GM18517 (cell line): ENCODE results near the gene ABCC1.
"Not testable (repeated sequence)": the region's sequence is repeated elsewhere in the genome, so short reads cannot be mapped to it uniquely, and the experiment has no call there.

Experiments
- ATAC-seq: cut with Tn5 transposase; IDR thresholded peaks from one replicate; pipeline ENCODE4 v1.9.1; 2021; ENCODE audit warnings: mild to moderate bottlenecking, moderate library complexity; ENCODE audit not compliant: unreplicated experiment

Gene ABCC1

GRCh38 chr16:15949210-15950160, at the start of gene ABCC1:
Gene ABCC1 (plus strand): TSS chr16:15949616. CDS start chr16:15949752, 136 bp downstream.
- ATAC-seq = no peak

- ATAC-seq = no peak
These were observed 49.1 kb upstream of the ABCC1 start for GRCh38 chr16:15900357-15900756.

- no peak for ATAC-seq
These were observed 48.4 kb upstream of the ABCC1 start for GRCh38 chr16:15900901-15901500.

- ATAC-seq = no peak
These were observed 45.5 kb upstream of the ABCC1 start for GRCh38 chr16:15903960-15904359.

- ATAC-seq = no peak
These were observed 43.0 kb upstream of the ABCC1 start for GRCh38 chr16:15906439-15906838.

GRCh38 chr16:15907863-15908478, 41.4 kb upstream of the ABCC1 start:
- peak; percentile 99 for ATAC-seq

- ATAC-seq = no peak
These were observed 38.2 kb upstream of the ABCC1 start for GRCh38 chr16:15911198-15911597.

- no peak for ATAC-seq
These were observed 36.2 kb upstream of the ABCC1 start for GRCh38 chr16:15913046-15913698.

- ATAC-seq = no peak
These were observed 33.8 kb upstream of the ABCC1 start for GRCh38 chr16:15915555-15916081.

- no peak for ATAC-seq
These were observed 33.1 kb upstream of the ABCC1 start for GRCh38 chr16:15916323-15916722.

GRCh38 chr16:15918314-15918713, 31.1 kb upstream of the ABCC1 start:
- not testable (repeated sequence) for ATAC-seq

GRCh38 chr16:15919331-15919730, 30.1 kb upstream of the ABCC1 start:
- ATAC-seq = no peak

GRCh38 chr16:15924996-15925395, 24.4 kb upstream of the ABCC1 start:
- ATAC-seq = no peak

- ATAC-seq = no peak
These were observed 23.8 kb upstream of the ABCC1 start for GRCh38 chr16:15925631-15926030.

- ATAC-seq = no peak
These were observed 20.9 kb upstream of the ABCC1 start for GRCh38 chr16:15928261-15929104.

GRCh38 chr16:15932939-15933338, 16.5 kb upstream of the ABCC1 start:
- ATAC-seq = no peak

- ATAC-seq = no peak
These were observed 15.6 kb upstream of the ABCC1 start for GRCh38 chr16:15933781-15934180.

- ATAC-seq = no peak
These were observed 14.4 kb upstream of the ABCC1 start for GRCh38 chr16:15934991-15935390.

GRCh38 chr16:15936809-15937208, 12.6 kb upstream of the ABCC1 start:
- not testable (repeated sequence) for ATAC-seq
